Bronchial epithelial cell (primary cell): ENCODE data around the gene PRKCSH. TPM values are rescaled to one million over a fixed set of nuclear protein-coding genes. Genes with fewer than 3 reads are reported as not detected.

Source experiments
- DNase-seq: peaks from one replicate; pipeline ENCODE4 v3.0.0-alpha.2; 2010; ENCODE audit warnings: low read depth
- FAIRE-seq: peaks from 2 replicates; lab custom pipeline; 2011; peaks lifted over from hg19 to GRCh38; lab: Jason Lieb, UNC
- H3K27me3 ChIP-seq: 2 replicates; pipeline ENCODE4 v1.5.1; 2011; ENCODE audit warnings: low read length; ENCODE audit not compliant: control insufficient read depth, insufficient read depth
- H3K36me3 ChIP-seq: 2 replicates; pipeline ENCODE4 v1.5.1; 2011; ENCODE audit warnings: low read length; ENCODE audit not compliant: control insufficient read depth, insufficient read depth
- H3K4me3 ChIP-seq: 2 replicates; pipeline ENCODE4 v1.5.1; 2011; ENCODE audit warnings: mild to moderate bottlenecking, low read depth, low read length, control low read depth
- CTCF ChIP-seq: IDR thresholded peaks from 2 replicates; pipeline ENCODE4 v1.5.1; 2011; ENCODE audit warnings: mild to moderate bottlenecking, moderate library complexity, low read length, control low read depth, inconsistent platforms; ENCODE audit not compliant: insufficient read depth, severe bottlenecking
- total RNA-seq: library from RNA; depleted of rRNA; stranded (reverse); fragments of >200 nt; gene quantifications from 2 replicates; pipeline ENCODE4 v1.2.1, GENCODE V29; 2014

The PRKCSH gene
- total RNA-seq, 1 donor from 2014 or later, result 67.9 TPM

- peaks cover 34% of the 10 kb centered on the region for H3K36me3 ChIP-seq
- DNase-seq (no peak), FAIRE-seq (no peak)
- no peaks in the 10 kb centered on the region for H3K27me3 ChIP-seq
- H3K4me3 ChIP-seq, result no peak overlapping the region
- no peak for TF ChIP-seq CTCF
Measured at GRCh38 chr19:11446271-11446651, 10.8 kb downstream of the PRKCSH start.

- no peak overlapping the region for H3K4me3 ChIP-seq
- no peaks in the 10 kb centered on the region for H3K27me3 ChIP-seq
- no peak for FAIRE-seq
- peak; percentile 76 for TF ChIP-seq CTCF
- DNase-seq, result no peak
- H3K36me3 ChIP-seq, result peaks cover 29% of the 10 kb centered on the region
Measured at GRCh38 chr19:11446652-11447301, 11.3 kb downstream of the PRKCSH start.

GRCh38 chr19:11447347-11448262, 12.2 kb downstream of the PRKCSH start:
- no peak for DNase-seq
- TF ChIP-seq CTCF, result no peak
- H3K36me3 ChIP-seq, result peaks cover 26% of the 10 kb centered on the region
- FAIRE-seq, result no peak
- no peak overlapping the region for H3K4me3 ChIP-seq
- no peaks in the 10 kb centered on the region for H3K27me3 ChIP-seq

- no peak for TF ChIP-seq CTCF
- Histone ChIP-seq H3K4me3 (no peak overlapping the region), H3K36me3 (peaks cover 26% of the 10 kb centered on the region), H3K27me3 (no peaks in the 10 kb centered on the region)
- FAIRE-seq, result no peak
- DNase-seq, result no peak
Measured at GRCh38 chr19:11448410-11448809, 13.0 kb downstream of the PRKCSH start.

- Histone ChIP-seq H3K4me3 (no peak overlapping the region), H3K27me3 (no peaks in the 10 kb centered on the region), H3K36me3 (peaks cover 26% of the 10 kb centered on the region)
- DNase-seq (no peak), FAIRE-seq (no peak)
- TF ChIP-seq CTCF, result no peak
Measured at GRCh38 chr19:11448923-11449554, 13.6 kb downstream of the PRKCSH start.
